ENCODE results near the gene E2F2. TPM values are rescaled to one million over a fixed set of nuclear protein-coding genes. Genes with fewer than 3 reads are reported as not detected.

The E2F2 gene
- total and polyA plus RNA-seq, 2 of the 13 experiments (the other 11 are each of a cell fraction or from before 2014, with no cell fraction given), result 0.65 to 6.6 TPM

GRCh38 chr1:23558140-23558871, 27.3 kb upstream of the E2F2 start (continued):
- TF ChIP-seq DMAP1 (CRISPR knock-in tag; IDR thresholded peaks at IDR 0.05) (peak; percentile 49; the same call in 1 of the 2 replicates), ZNF44 (CRISPR knock-in tag; IDR thresholded peaks at IDR 0.05) (0 out of 2 replicates have a peak, but pooled peaks have one; percentile 67), SIN3B (IDR thresholded peaks at IDR 0.05; ENCODE audit: low read length) (no peak), MXD3 (CRISPR knock-in tag; IDR thresholded peaks at IDR 0.05) (peak; percentile 67), PHF8 (CRISPR knock-in tag; IDR thresholded peaks at IDR 0.05) (0 out of 2 replicates have a peak, but pooled peaks have one; percentile 36), ZBTB40 (IDR thresholded peaks at IDR 0.05) (no peak), ZBTB40 (CRISPR knock-in tag; IDR thresholded peaks at IDR 0.05) (peak; percentile 11), ZNF740 (CRISPR knock-in tag; IDR thresholded peaks at IDR 0.05) (0 out of 2 replicates have a peak, but pooled peaks have one; percentile 43), ZNF281 (CRISPR knock-in tag; IDR thresholded peaks at IDR 0.05; ENCODE audit: borderline replicate concordance) (no peak; the same call in 1 of the 2 replicates), PHF20 (CRISPR knock-in tag; IDR thresholded peaks at IDR 0.05) (peak; percentile 31; the same call in 1 of the 2 replicates), AHR (CRISPR knock-in tag; IDR thresholded peaks at IDR 0.05) (peak; percentile 91; the same call in 1 of the 2 replicates), ZSCAN25 (CRISPR knock-in tag; IDR thresholded peaks at IDR 0.05) (peak; percentile 50; the same call in 1 of the 2 replicates), ZNF639 (CRISPR knock-in tag; conservative IDR thresholded peaks at IDR 0.05) (peak; percentile 75; the same call in 1 of the 2 replicates), ERF (CRISPR knock-in tag; IDR thresholded peaks at IDR 0.05) (peak; percentile 63; the same call in 1 of the 2 replicates), PLRG1 (conservative IDR thresholded peaks at IDR 0.05) (no peak), TCF7 (IDR thresholded peaks at IDR 0.05; ENCODE audit: low read depth) (no peak)

All from HepG2 (cell line).